G401.6 (cell line): ENCODE data around the gene NLRP3.
"Not testable (repeated sequence)": the region's sequence is repeated elsewhere in the genome, so short reads cannot be mapped to it uniquely, and the experiment has no call there.

Experiments used
- FAIRE-seq: peaks from 2 replicates; lab custom pipeline; 2012; peaks lifted over from hg19 to GRCh38; lab: Jason Lieb, UNC

NLRP3 gene

GRCh38 chr1:247415423-247416361, at the start of gene NLRP3:
TSS of gene NLRP3 (plus strand) at chr1:247416173. CDS start at chr1:247418801, 2,628 bp downstream.
- FAIRE-seq = no peak

- not testable (repeated sequence) for FAIRE-seq
These were observed 49.6 kb upstream of the NLRP3 start for GRCh38 chr1:247366345-247366744.

- no peak for FAIRE-seq
These were observed 48.9 kb upstream of the NLRP3 start for GRCh38 chr1:247366926-247367645.

GRCh38 chr1:247367786-247368422, 48.1 kb upstream of the NLRP3 start:
- no peak for FAIRE-seq

- no peak for FAIRE-seq
These were observed 47.4 kb upstream of the NLRP3 start for GRCh38 chr1:247368490-247369145.

GRCh38 chr1:247370786-247371732, 44.9 kb upstream of the NLRP3 start:
- FAIRE-seq = no peak

- FAIRE-seq = no peak
These were observed 44.1 kb upstream of the NLRP3 start for GRCh38 chr1:247371801-247372259.

GRCh38 chr1:247373721-247374141, 42.2 kb upstream of the NLRP3 start:
- FAIRE-seq = no peak

GRCh38 chr1:247374651-247375334, 41.2 kb upstream of the NLRP3 start:
- FAIRE-seq = not testable (repeated sequence)

GRCh38 chr1:247375747-247376146, 40.2 kb upstream of the NLRP3 start:
- no peak for FAIRE-seq

- no peak for FAIRE-seq
These were observed 39.3 kb upstream of the NLRP3 start for GRCh38 chr1:247376659-247377058.

- FAIRE-seq = not testable (repeated sequence)
These were observed 38.3 kb upstream of the NLRP3 start for GRCh38 chr1:247377656-247378055.

- no peak for FAIRE-seq
These were observed 37.5 kb upstream of the NLRP3 start for GRCh38 chr1:247378334-247379073.

GRCh38 chr1:247385283-247385682, 30.7 kb upstream of the NLRP3 start:
- no peak for FAIRE-seq

- FAIRE-seq = no peak
These were observed 29.8 kb upstream of the NLRP3 start for GRCh38 chr1:247386217-247386616.

GRCh38 chr1:247386687-247387086, 29.3 kb upstream of the NLRP3 start:
- no peak for FAIRE-seq

- FAIRE-seq = no peak
These were observed 28.9 kb upstream of the NLRP3 start for GRCh38 chr1:247387096-247387495.

- no peak for FAIRE-seq
These were observed 28.4 kb upstream of the NLRP3 start for GRCh38 chr1:247387565-247387964.

- FAIRE-seq = no peak
These were observed 25.7 kb upstream of the NLRP3 start for GRCh38 chr1:247390116-247390791.
